EL (cell line): ENCODE data around the gene WRNIP1.
"Not testable (repeated sequence)": the region's sequence is repeated elsewhere in the genome, so short reads cannot be mapped to it uniquely, and the experiment has no call there.

Source experiments
- DNase-seq: peaks from one replicate; pipeline ENCODE4 v3.0.0-alpha.2; 2016

Gene WRNIP1

DNA sequence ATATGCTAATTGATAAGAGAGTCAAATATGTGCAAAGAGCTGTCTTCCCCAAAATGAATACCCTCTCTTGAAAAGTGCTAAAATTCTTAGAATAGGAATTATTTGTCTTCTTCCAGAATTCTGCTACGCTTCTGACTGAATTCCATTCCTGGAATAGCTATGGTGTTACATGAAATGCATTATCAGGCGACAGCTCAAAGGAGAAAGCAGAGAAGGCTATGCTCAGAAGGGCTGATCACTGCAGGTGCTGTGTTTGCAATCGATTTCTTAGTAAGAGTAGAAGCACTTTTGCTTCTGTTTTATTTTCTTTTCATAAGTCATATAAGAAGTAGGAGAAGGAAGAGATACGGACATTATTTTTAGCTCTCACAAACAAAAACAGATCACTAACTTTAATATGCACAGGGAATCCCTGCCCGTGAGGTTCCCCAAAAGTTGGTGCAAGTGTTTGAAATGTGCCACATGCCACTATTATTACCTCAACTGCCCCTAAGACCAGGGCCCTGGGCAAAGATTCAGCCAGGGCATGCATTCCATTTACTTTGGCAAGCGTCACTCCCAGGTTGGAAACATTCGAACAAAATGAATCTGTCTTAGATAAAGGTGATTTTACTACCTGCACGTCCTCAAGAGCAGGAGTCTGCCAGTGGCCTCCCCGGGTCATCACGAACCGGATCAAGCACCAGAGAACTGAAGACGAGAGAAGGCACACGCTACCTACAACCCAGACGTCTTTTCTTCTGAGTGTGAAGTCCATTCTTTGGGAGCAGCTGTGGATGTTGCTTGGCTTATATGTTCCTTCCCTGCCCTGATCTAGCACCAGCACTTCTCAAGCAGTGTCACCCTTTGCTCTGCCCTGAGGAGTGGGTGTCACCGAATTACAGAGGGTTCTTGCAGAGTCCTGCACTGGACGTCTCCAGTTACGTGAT, 21.6 kb upstream of the WRNIP1 start:
- no peak for DNase-seq

DNA sequence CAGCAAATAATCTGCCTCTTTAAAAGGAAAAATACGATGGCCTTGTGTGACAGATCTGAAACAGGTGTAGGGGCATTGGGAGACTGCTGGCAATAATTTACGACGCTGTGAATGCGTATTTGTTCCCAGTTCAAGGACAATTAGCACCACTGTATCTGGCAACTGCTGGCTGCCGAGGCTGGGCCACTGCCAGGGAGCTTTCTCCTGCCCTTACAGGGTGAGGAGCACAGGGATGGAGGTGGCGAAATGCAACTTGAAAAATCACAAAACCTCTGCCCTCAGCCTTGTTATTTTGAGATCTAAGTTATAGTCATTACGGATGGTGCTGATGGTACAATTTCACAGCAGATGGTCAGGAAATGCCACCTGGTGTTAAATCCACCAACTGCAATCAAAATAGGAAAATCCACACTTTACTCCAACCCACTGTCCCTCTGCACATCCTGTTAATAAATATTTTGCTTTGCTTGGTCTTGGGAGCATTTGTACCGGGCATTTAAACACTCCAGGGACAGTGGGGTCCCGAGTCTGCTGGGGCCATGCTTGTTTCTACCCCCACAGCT, 20.9 kb upstream of the WRNIP1 start:
- DNase-seq: no peak

DNA sequence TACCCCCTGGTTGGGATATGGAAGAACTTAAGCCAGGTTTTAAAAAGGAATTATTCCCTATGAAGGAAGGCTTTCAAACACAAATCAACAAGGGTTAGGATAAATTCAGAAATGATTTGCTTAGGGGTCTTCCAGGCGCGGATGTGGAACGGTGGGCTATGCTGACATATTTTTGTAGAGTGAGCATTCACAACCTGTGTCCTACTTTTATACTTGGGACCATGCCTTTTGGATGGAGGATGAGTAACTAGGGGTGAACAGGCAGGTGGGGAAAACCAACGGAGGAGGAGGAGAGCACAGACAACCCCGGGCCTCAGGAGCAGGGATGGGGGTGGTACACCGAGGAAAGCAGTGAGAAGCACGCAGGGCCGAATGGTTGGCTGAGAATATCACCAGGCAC, 20.4 kb upstream of the WRNIP1 start:
- no peak for DNase-seq

DNA sequence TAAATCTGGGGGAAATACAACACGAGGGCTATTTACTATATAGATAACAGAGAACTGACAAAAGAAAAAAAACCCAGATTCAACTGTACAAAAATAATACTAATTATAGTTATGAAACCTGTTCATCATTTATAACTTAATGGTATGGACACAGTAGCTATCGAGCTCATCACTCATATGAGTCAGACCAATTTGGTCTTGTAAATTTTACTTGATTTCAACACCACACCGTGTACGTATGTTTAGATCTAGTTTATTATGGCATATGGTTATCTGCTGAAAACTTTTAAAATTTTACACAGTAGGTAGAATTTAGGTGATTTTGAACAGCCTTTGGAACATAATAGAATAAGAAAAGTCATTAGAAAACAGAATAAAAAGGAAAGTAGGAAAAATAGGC, 19.9 kb upstream of the WRNIP1 start:
- DNase-seq: no peak

DNA sequence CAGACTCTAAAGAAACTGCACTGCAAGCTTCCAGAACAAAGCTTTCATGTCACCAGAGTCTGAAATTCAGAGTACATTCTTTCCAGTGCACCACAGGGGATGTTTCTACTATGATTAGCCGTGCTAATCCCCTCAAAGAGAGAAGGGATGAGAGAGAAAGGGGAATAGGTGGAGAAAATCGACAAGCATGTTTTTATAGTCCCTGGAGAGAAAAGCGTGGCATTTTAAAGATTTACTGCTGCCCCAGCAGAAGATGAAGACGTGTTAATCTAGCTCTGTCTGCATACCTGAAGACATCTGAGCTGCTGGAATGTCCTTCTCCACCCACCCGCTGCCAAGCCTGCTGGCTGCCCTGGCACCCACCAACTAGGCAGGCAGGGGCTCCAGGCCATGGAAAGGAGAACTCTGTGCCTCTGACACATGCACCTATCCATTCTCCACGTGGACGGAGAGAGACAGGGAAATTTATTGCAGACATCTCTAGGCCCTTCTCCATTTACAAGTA, 18.6 kb upstream of the WRNIP1 start:
- DNase-seq: no peak

DNA sequence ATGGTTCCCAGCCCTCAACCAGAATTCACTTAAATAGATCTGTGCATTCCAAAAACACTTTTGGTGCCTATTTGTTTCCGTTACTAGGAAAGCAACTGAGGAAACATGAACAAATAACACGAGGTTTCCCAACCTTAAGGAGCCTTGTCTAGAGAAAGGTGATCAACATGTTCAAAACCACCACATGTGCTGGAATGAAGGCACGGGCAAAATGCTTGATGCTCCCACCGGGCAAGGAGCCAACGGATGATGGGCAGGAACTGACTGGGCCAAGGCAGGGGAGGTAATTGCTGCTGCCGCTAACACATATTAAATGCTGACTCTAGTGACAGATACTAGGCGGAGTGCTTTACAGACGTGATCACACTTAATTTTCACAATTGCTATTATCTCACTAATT, 17.0 kb upstream of the WRNIP1 start:
- DNase-seq: no peak

DNA sequence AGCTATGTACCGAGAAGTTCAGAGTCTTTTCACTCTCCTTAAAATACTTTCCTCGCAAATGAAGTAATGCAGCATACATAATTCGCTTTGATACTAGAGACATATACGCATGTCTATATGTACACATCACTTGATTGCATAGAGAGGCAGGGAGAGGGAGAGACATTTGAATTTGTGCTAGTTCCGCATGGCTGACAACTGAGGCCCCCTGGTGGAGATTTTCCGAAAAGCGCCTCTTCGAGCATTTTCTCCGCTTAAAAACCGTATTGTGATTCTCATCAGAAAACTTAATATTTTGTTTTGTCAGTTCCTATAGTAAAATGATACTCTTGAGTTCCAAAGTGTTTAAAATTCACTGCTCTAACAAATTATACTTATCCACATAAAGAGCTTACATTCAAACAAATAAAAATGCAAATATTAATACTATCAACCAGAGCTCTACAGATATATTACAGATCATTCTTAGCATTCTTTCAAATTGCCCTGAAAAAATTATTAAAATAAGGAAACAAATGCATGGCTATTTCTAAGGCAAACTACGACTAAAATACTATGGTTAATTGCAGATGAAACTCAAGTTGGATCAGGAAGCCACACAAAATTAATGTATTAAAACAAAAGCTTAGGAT, 15.1 kb upstream of the WRNIP1 start:
- peak; percentile 58 for DNase-seq

DNA sequence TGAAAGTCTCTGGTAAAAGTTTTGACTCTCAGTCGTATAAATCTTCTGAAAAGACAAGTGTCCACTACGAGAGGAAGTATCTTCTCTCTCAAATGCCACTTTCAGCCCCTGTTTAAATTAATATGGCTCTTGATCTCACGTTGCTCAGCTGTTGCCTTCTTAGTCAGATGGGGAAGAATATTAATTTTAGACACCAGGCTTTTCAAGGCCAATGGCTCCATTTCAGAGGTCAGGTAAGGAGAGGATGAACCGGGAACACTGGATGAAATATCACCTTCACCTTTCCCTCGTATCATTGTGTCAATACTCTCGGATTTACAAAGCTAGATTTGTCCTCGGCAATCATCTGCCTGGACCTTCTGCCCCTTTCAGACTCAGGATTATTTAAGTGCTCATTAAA, 14.4 kb upstream of the WRNIP1 start, which contains the start of gene MYLK4:
TSS of gene MYLK4 (minus strand) at position 91 of the 400 bp plus-strand sequence. CDS start 1,628 bp downstream, outside the sequence.
- DNase-seq: no peak

DNA sequence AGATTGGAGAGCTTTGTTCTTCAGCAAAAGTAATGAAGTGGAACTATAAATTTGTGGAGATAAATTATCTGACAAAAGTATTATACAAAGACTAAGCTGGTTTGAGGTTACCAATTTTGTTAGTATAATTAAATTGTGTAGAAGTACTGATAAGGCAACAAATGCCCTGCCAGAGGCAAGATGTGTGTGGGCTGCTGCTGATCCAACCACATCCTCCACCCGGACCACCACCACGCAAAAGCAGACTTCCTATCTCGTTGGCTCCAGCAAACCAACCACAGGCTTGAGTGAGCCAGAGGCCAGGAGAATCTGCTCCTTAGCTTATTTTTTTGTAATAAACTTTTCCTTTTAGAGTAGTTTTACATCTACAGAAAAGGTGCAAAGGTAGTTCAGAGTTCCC, 13.3 kb upstream of the WRNIP1 start:
- DNase-seq: no peak

DNA sequence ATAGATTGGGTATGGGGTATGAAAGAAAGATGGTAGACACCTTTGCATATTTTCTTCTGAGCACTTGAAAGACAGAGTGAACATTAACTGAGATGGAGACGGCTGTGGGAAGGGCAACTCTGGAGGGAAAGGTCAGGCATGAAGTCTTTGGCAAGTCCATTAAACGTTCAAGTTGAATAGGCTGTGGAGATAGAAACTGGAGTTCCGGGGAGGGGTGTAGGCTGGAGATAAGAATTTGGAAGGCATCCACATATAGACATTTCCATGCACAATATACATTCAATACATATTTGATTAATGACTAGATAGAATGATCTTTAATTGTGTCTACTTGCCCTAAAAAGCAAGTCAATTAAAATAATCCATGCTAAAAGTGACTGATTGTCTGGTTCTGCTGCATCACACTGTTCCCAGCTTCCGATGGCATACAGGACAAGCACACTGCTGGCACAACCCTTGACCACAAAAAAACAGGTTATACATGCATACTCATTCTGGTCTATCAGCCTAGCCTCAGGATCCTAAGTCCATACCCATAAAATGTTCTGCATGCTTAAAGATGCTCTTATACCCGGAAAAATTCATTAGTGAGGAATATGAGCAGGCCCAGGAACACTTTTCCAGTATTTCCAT, 12.6 kb upstream of the WRNIP1 start:
- DNase-seq: no peak

DNA sequence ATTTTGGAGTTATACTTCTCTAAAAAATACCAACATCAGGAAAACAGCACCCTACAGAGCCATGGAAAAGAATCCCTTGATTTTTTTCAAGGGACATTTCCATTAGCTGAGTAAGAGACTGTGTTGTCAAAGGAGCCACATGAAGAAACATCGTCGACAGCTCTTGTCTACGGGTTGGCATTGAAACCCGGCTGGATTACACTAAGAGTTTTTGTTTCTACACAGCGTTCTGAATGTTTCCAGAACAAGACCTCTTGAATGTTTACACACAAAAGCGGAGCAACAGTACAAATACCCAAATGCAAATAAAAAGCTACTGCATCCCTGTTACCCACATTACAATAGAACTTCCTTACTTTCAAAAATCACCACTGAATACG, 12.1 kb upstream of the WRNIP1 start:
- DNase-seq: no peak

DNA sequence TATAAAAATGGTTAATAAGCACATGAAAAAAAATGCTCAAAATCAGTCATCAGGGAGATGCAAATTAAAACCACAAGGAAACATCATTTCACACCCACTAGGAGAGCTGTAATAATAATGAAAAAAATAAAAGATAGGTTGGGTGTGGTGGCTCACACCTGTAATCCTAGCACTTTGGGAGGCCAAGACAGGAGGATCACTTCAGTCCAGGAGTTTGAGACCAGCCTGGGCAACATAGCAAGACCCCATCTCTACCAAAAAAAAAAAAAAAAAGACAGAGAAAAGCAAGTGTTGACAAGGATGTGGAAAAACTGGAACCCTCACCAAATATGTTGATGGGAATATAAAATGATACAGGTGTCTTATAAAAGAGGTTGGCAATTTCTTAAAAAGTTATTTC, 11.4 kb upstream of the WRNIP1 start:
- no peak for DNase-seq

DNA sequence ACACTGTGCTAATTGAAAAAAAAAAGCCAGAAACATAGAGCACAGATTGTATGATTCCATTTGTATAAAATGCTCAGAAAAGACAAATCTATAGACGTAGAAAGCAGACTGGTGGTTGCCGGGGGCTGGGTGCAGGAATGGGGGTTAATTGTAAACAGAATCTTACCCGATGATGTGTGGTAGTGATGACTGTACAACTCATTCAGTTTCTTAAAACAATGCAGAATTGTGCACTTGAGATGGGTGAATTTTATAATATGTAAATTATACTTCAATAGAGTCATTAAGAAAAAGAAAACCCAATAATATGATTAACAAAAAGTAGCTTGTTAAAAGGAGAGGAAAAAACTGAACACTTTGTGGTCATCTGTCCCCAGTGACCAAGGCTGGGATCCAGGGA, 10.8 kb upstream of the WRNIP1 start:
- DNase-seq: no peak

DNA sequence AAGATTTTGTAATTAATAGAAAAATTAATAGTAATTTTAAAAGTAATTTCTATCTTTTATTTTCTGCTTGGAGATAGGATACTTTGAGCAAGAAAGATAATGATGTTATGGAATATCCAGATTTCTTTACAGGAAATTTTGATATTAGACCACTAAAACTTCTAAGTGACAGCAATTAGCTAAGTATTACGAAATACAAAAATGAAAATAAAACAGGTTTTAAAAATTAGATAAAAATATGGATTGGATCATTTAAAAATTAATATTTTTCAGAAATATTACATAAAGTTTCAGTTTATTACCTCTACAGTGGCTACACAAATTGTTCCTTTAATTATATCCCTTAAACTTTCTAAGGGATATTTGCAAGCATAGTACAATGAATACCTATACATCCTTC, 10.3 kb upstream of the WRNIP1 start:
- DNase-seq: no peak

DNA sequence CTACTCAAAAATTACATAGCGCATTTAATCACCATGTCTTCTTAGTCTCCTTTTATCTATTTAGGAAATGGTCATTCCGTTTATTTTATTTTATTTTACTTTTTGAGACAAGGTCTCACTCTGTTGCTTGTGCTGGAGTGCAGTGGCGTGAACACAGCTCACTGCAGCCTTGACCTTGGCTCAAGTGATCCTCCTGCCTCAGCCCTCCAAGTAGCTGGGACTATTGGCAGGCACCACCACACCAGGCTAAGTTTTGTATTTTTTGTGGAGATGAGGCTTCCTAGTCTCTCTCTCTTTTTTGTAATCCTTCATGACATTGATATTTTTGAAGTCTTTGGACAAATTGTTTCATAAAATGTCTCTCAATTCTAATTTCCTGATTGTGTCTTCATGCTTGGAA, 9.7 kb upstream of the WRNIP1 start:
- no peak for DNase-seq

DNA sequence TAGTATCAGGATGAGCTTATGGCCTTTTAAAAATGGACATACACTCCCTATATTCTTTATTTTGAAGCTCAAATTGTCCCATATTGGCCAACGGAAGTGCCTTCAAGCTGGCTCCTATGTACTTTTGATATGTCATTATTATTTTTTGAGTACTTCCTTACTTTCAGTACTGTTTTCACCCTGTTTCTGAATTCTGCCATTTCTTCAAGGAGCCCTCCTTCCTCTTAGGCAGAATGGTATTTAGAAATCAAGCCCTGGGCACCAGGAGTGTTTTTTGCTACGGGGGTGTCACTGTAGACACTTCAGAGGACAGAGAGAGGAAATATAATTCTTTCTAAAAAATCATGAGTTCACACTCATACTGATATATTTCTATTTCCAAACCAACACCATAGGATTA, 9.0 kb upstream of the WRNIP1 start:
- no peak for DNase-seq

DNA sequence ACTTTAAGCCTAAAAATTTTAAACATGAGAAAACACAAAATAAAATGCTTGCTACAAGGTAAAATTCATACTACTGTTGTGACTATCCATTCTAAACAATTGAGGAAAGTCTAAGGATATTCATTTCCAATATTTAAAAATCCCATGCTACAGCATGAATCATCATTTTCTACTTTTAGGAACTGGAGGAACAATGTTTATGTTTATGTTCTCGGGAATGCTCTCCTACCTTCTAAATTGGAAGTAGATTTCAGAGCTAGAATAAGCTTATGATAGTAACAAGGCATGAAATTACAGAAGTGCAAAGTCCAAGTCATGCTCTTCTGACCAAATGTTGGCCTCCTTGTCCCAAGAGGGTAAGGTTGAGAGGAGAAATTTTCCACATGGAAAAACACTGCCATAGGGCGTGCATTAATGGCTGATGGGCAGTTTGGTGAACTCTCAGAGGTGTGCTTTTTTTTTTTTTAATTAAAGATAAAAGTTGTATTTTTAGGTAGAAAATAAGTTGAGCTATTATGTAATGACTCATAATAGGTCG, 8.4 kb upstream of the WRNIP1 start:
- no peak for DNase-seq

DNA sequence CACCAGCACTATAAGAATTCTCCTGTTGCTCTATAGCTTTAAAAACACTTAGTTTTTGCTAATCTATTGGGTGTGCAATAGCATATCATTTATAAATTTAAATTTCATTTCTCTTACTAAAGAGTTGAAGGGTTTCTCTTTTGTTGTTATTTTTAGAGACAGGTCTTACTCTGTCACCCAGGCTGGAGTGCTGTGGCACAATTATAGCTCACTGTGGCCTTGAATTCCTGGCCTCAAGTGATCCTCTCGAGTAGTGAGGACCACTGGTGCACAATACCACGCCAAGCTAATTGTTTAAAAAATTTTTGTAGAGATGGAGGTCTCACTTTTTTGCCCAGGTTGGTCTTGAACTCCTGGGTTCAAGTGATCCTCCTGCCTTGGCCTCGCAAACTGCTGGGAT, 6.2 kb upstream of the WRNIP1 start:
- DNase-seq: no peak

DNA sequence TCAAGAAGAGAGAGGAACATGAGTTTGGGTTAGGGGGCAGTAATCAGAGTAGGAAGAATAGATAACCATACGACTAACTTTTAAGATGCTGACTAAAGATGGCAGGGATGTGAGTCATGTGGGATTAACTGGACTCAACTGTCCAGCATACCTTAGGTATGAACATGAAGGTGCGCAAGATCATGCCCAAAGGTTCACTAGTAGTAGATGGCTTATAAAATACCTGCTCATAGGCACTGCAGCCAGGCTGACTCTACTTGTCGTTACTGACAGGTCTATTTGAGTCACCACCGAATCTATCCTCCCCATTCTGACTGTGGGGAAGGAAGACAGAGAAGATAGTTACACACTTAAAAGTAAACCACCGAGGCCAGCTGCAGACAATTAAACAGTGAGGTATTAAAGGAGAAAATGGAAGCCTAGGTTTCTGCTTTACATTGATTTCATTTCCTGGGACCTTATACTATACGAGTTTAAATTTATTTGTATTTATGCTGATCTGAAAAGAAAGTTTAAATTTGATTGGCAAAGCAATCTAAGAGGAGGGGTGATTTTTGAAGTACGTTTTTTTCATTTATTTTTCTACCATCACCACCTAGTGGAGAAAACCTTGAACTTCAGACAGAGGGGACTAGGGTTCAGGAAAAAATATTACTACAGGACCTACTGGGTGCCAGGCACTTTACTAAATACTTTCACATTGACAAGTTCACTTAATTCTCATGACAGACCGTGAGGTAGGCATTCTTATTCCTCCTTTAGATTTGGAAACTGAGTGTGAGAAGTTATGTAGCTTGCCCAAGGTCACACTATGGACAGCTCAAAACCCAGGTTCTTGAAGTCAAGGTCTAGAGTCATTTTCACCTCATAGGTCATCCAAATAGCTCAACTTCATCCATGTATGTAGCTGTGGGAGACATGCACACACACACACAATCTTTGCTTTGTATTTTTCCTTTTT, 4.0 kb upstream of the WRNIP1 start:
- DNase-seq: no peak

DNA sequence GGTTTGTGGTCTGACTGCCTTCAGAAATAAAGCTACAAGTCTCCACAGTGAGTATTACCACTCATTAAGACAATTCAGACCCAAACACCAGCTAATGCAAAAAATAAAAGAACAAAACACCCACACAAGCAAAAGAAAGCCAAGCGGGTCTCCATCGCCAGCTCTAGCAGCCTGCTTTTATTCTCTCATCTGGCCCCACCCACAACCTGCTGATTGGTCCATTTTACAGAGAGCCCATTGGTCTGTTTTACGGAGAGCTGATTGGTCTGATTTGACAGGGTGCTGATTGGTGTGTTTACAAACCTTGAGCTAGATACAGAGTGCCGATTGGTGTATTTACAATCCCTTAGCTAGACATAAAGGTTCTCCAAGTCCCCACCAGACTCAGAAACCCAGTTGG, 2.3 kb upstream of the WRNIP1 start:
- not testable (repeated sequence) for DNase-seq

DNA sequence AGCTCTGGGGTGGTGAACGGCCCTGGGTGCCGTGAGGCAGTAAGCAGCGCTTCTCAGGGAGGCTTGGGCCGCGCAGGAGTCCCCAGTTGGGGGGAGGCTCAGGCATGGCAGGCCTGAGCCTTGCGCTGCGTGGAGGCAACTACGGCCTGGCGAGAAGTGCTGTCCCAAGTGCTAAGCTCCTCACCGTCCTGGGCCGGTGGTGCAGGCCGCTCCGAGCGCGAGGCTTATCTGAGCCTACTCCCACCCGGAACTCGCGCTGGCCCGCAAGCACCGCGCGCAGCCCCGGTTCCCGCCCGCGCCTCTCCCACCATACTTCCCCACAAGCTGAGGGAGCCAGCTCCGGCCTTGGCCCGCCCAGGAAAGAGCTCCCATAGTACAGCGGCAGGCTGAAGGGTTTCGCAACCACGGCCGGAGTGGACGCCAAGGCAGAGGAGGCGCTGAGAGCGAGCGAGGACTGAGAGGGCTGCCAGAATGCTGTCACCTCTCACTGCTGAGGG, 1.8 kb upstream of the WRNIP1 start:
- no peak for DNase-seq
